ENCODE data around the gene KIF23.

- TF ChIP-seq POLR2A (IDR thresholded peaks at IDR 0.05; ENCODE audit: low read depth, low read length) (no peak), MXI1 (IDR thresholded peaks at IDR 0.05; ENCODE audit: borderline replicate concordance, low read depth, low read length) (no peak), CHD1 (IDR thresholded peaks at IDR 0.05; ENCODE audit: low read depth, low read length) (no peak), CTCF (conservative IDR thresholded peaks at IDR 0.05; ENCODE audit: low read depth, low read length) (no peak), BHLHE40 (IDR thresholded peaks at IDR 0.05; ENCODE audit: low read depth, low read length) (no peak), RFX5 (IDR thresholded peaks at IDR 0.05; ENCODE audit: low read depth, low read length) (no peak), USF2 (IDR thresholded peaks at IDR 0.05; ENCODE audit: low read depth, low read length) (no peak), CEBPB (IDR thresholded peaks at IDR 0.05; ENCODE audit: low read depth, low read length) (no peak), SMC3 (IDR thresholded peaks at IDR 0.05; ENCODE audit: low read depth, low read length) (no peak), RCOR1 (IDR thresholded peaks at IDR 0.05; ENCODE audit: insufficient replicate concordance, low read length) (no peak), MAFK (IDR thresholded peaks at IDR 0.05; ENCODE audit: low read depth, low read length) (no peak)
These were observed 33.4 kb upstream of the KIF23 start for GRCh38 chr15:69380726-69381105.

Data from IMR-90 (cell line).